SK-N-SH (cell line): Measurements from ENCODE around the gene CFAP251. TPM values are rescaled to one million over a fixed set of nuclear protein-coding genes. Genes with fewer than 3 reads are reported as not detected.

Experiments used
- CTCF ChIA-PET: fragments of 300-600, 350-600 bp; formaldehyde crosslinking; extraction: SDS; loops from one replicate; lab custom pipeline; 2021; lab: Yijun Ruan, JAX
- POLR2A ChIA-PET: fragments of 350-600 bp; sonication (Branson Sonifier 250); formaldehyde crosslinking; extraction: SDS; loops from one replicate; lab custom pipeline; 2020; ENCODE audit warnings: antibody characterized with exemption, inconsistent platforms; lab: Yijun Ruan, JAX
- DNase-seq: peaks from one replicate; pipeline ENCODE4 v3.0.0; 2012
- H2AFZ ChIP-seq: fragments of 200-600 bp; sonication (generic); 2 replicates; pipeline ENCODE4 v1.8.1; 2016; ENCODE audit warnings: antibody characterized with exemption, mild to moderate bottlenecking, low read depth
- H3F3A ChIP-seq: fragments of 200-600 bp; sonication (generic); replicated peaks from 2 replicates; pipeline ENCODE3; 2016; ENCODE audit warnings: antibody characterized with exemption, mild to moderate bottlenecking; ENCODE audit not compliant: insufficient read depth
- H3K27ac ChIP-seq, 2 experiments: fragments of 200-500 bp in 1 of 2; fragments of 200-600 bp in 1 of 2; sonication (Bioruptor generic) in 1 of 2; sonication (generic), shearing (Covaris generic) in 1 of 2; 2 replicates each; pipeline versions ENCODE4 v1.5.1 to v1.6.1; 2014 to 2016; ENCODE audit warnings: low read depth in 2 of 2, inconsistent platforms in 1 of 2, low read length in 1 of 2, mild to moderate bottlenecking in 1 of 2, mixed read lengths in 1 of 2
- H3K27me3 ChIP-seq: fragments of 200-600 bp; sonication (generic), shearing (Covaris generic); 2 replicates; pipeline ENCODE4 v1.6.1; 2016; ENCODE audit warnings: mixed run types; ENCODE audit not compliant: insufficient read depth
- H3K36me3 ChIP-seq, 2 experiments: fragments of 200-500 bp in 1 of 2; fragments of 200-600 bp in 1 of 2; sonication (Bioruptor generic) in 1 of 2; sonication (generic) in 1 of 2; replicated peaks in 1 of 2; 2 replicates each; pipeline versions ENCODE3 to v1.5.1; 2014 to 2016; ENCODE audit warnings: low read length in 1 of 2, mild to moderate bottlenecking in 1 of 2; ENCODE audit not compliant: insufficient read depth in 2 of 2, control insufficient read depth in 1 of 2
- H3K4me1 ChIP-seq, 2 experiments: fragments of 200-500 bp in 1 of 2; fragments of 200-600 bp in 1 of 2; sonication (Bioruptor generic) in 1 of 2; sonication (generic), shearing (Covaris generic) in 1 of 2; 2 replicates each; pipeline versions ENCODE4 v1.5.1 to v1.6.1; 2014 to 2016; ENCODE audit warnings: low read depth in 1 of 2, low read length in 1 of 2, mixed run types in 1 of 2; ENCODE audit not compliant: insufficient read depth in 2 of 2, control insufficient read depth in 1 of 2
- H3K4me2 ChIP-seq: fragments of 200-600 bp; sonication (generic), shearing (Covaris generic); 2 replicates; pipeline ENCODE4 v1.6.1; 2017; ENCODE audit warnings: mixed run types
- H3K4me3 ChIP-seq, 2 experiments: fragments of 200-500 bp in 1 of 2; fragments of 200-600 bp in 1 of 2; sonication (Bioruptor generic) in 1 of 2; sonication (generic), shearing (Covaris generic) in 1 of 2; 2 replicates each; pipeline versions ENCODE4 v1.5.1 to v1.8.1; 2014 to 2016; ENCODE audit warnings: low read depth in 2 of 2, inconsistent platforms in 1 of 2, low read length in 1 of 2, mild to moderate bottlenecking in 1 of 2, mixed read lengths in 1 of 2, moderate library complexity in 1 of 2
- H3K79me2 ChIP-seq: fragments of 200-600 bp; sonication (generic); 2 replicates; pipeline ENCODE4 v1.8.1; 2017; ENCODE audit warnings: mild to moderate bottlenecking; ENCODE audit not compliant: insufficient read depth
- H3K9ac ChIP-seq: fragments of 200-600 bp; sonication (generic); 2 replicates; pipeline ENCODE4 v1.6.1; 2017; ENCODE audit warnings: mixed run types
- H3K9me2 ChIP-seq: fragments of 200-600 bp; sonication (generic); 2 replicates; pipeline ENCODE4 v1.6.1; 2017; ENCODE audit warnings: mixed run types
- H3K9me3 ChIP-seq: fragments of 200-600 bp; sonication (generic); 2 replicates; pipeline ENCODE4 v1.6.1; 2017; ENCODE audit warnings: mixed run types, mild to moderate bottlenecking, moderate library complexity
- H4K20me1 ChIP-seq: fragments of 200-600 bp; sonication (generic); 2 replicates; pipeline ENCODE4 v1.6.1; 2017; ENCODE audit warnings: mild to moderate bottlenecking, mixed run types; ENCODE audit not compliant: insufficient read depth
- CTCF ChIP-seq: fragments of 200-600 bp; sonication (generic); IDR thresholded peaks from 2 replicates; pipeline ENCODE4 v1.6.1; 2017; ENCODE audit warnings: antibody characterized with exemption, mild to moderate bottlenecking, moderate library complexity
- ELF1 ChIP-seq: IDR thresholded peaks from 2 replicates; pipeline ENCODE4 v1.4.0; 2012
- EP300 ChIP-seq, 2 experiments: IDR thresholded peaks; 2 replicates each; pipeline versions ENCODE4 v1.4.0 to v1.6.1; 2012; ENCODE audit warnings: borderline replicate concordance in 1 of 2, low read depth in 1 of 2, low read length in 1 of 2
- FOSL2 ChIP-seq: IDR thresholded peaks from 2 replicates; pipeline ENCODE4 v1.4.0; 2012; ENCODE audit warnings: low read depth, mild to moderate bottlenecking, moderate library complexity, borderline replicate concordance
- MAX ChIP-seq: IDR thresholded peaks from 2 replicates; pipeline ENCODE4 v1.4.0; 2012; ENCODE audit warnings: low read depth
- SIN3A ChIP-seq: IDR thresholded peaks from 2 replicates; pipeline ENCODE4 v1.6.1; 2012; ENCODE audit warnings: low read depth, mild to moderate bottlenecking, low read length, moderate library complexity, borderline replicate concordance
- TCF12 ChIP-seq: IDR thresholded peaks from 2 replicates; pipeline ENCODE4 v1.4.0; 2012
- YY1 ChIP-seq: IDR thresholded peaks from 2 replicates; pipeline ENCODE4 v1.4.0; 2012; ENCODE audit warnings: low read depth, mild to moderate bottlenecking
- WGBS: methylation state at CpG from one replicate; pipeline ENCODE4 v1.1.6; 2017; ENCODE audit warnings: low lambda C conversion rate; 5-methylcytosine and 5-hydroxymethylcytosine counted together
- polyA plus RNA-seq, 3 experiments: library from polyadenylated mRNA; depleted of rRNA; stranded (reverse); fragments of >200 nt; gene quantifications; 2 replicates each; pipeline ENCODE4 v1.2.3, GENCODE V29; 2012

The CFAP251 gene
- polyA plus RNA-seq, 1 of the 3 experiments (the other 2 are of a cell fraction) = 5.7 TPM

GRCh38 chr12:121932914-121933521 lies 14.6 kb downstream of the CFAP251 start:
- Histone ChIP-seq H3K27ac (no peak overlapping the region), H3K36me3 (peaks cover 0 to 17% of the 10 kb centered on the region in 2 experiments), H3K4me3 (no peak overlapping the region), H3K9me2 (no peaks in the 10 kb centered on the region), H3F3A (peaks cover 3% of the 10 kb centered on the region), H3K4me1 (peaks cover 0 to 1% of the 10 kb centered on the region in 2 experiments; a peak in 2 of 4 replicates), H3K9ac (no peak overlapping the region), H2AFZ (no peak overlapping the region), H3K9me3 (no peaks in the 10 kb centered on the region), H3K79me2 (no peaks in the 10 kb centered on the region), H3K27me3 (no peaks in the 10 kb centered on the region), H3K4me2 (no peak overlapping the region), H4K20me1 (no peaks in the 10 kb centered on the region)
- no peak for DNase-seq
- TF ChIP-seq MAX = no peak
- TF ChIP-seq SIN3A = no peak
- no peak for TF ChIP-seq YY1
- TF ChIP-seq FOSL2 = no peak
- no peak for TF ChIP-seq ELF1
- TF ChIP-seq EP300 (IDR thresholded peaks at IDR 0.05; ENCODE audit: borderline replicate concordance in 1 of 2, low read depth in 1 of 2, low read length in 1 of 2) = no peak
- ChIA-PET POLR2A (no interaction called here), CTCF (interaction anchor here (1.5 kb wide), 1 partner anchor 250 kb away, joined by 4 read pairs; no protein-coding TSS in a partner anchor)
- 93% methylated on average over 4 of the region's 4 CpGs for WGBS

GRCh38 chr12:121933522-121934308 lies 15.3 kb downstream of the CFAP251 start:
- peaks cover 0 to 17% of the 10 kb centered on the region in 2 experiments for H3K36me3 ChIP-seq
- H3K9ac ChIP-seq = no peak overlapping the region
- POLR2A ChIA-PET = no interaction called here
- no peaks in the 10 kb centered on the region for H3K79me2 ChIP-seq
- H3K27me3 ChIP-seq = no peaks in the 10 kb centered on the region
- no peaks in the 10 kb centered on the region for H3K9me3 ChIP-seq
- CTCF ChIA-PET = interaction anchor here (1.4 to 1.5 kb wide), 2 partner anchors 14 to 251 kb away, joined by 3 to 4 read pairs; no protein-coding TSS in a partner anchor
- H3K4me2 ChIP-seq = no peak overlapping the region
- no peak overlapping the region for H2AFZ ChIP-seq
- no peak for DNase-seq
- no peaks in the 10 kb centered on the region for H3K9me2 ChIP-seq
- H3K4me1 ChIP-seq = no peaks in the 10 kb centered on the region; a peak in 1 of 4 replicates
- 93% methylated on average over 16 of the region's 17 CpGs for whole genome bisulfite sequencing
- TF ChIP-seq FOSL2 (peak; percentile 48), EP300 (IDR thresholded peaks at IDR 0.05; ENCODE audit: borderline replicate concordance in 1 of 2, low read depth in 1 of 2, low read length in 1 of 2) (no peak), TCF12 (0 out of 2 replicates have a peak, but pooled peaks have one; percentile 9), CTCF (peak; percentile 33; the same call in 1 of the 2 replicates)
- peak overlapping the region in 1 of 2 experiments; percentile 47; a peak in 2 of 4 replicates for H3K27ac ChIP-seq
- no peak overlapping the region for H3K4me3 ChIP-seq
- H3F3A ChIP-seq = peaks cover 3% of the 10 kb centered on the region
- no peaks in the 10 kb centered on the region for H4K20me1 ChIP-seq
